NCI-H524 (cell line): ENCODE data around the gene OR6K2.
"Not testable (repeated sequence)": the region's sequence is repeated elsewhere in the genome, so short reads cannot be mapped to it uniquely, and the experiment has no call there.

Source experiments
- DNase-seq, 2 experiments: peaks; one replicate each; lab custom pipeline; 2025; lab: John Stamatoyannopoulos, UW

Gene OR6K2

GRCh38 chr1:158700552-158700951, at the start of gene OR6K2:
Gene OR6K2 (minus strand): TSS chr1:158700652. CDS start chr1:158700652, 0 bp downstream.
- no peak for DNase-seq

DNA sequence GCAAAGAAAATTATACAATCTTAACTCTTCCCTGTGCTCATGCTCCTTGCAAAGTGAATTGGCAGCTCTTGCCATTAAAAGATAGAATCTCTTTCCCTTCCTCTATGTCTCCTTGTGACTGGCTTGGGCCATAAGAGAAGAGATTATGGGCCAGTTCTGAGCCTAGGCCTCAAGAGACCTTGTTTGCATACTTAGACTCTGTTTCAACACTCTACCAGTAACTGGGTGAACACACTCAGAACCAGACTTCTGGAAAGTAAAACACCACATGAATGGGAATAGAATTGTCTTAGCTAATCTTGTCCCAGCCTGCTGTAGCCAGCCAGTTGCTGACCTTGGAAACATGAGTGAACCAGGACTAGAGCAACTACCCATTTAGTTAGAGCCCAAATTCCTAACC, 35.4 kb upstream of the OR6K2 start:
- no peak for DNase-seq

DNA sequence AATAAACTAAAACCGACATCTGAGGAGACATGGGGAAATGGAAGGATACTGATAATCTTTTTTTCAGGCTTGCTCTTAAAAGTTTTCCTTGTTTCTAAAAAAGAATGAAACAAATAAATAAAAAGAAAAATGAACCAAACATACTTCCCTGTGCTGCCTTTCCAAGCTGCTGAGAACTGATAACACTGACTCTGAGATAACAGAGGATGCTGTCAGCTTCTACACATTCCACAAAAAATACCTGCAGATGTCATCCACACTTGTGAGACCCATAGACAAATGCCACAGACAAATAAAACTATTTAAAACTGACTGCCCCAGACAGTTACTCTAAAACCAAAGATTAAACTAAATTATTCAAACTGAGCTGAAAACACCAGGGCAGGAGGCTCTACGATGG, 32.1 kb upstream of the OR6K2 start:
- no peak for DNase-seq

- DNase-seq, result no peak
Observed at GRCh38 chr1:158731707-158732106, 31.3 kb upstream of the OR6K2 start.

DNA sequence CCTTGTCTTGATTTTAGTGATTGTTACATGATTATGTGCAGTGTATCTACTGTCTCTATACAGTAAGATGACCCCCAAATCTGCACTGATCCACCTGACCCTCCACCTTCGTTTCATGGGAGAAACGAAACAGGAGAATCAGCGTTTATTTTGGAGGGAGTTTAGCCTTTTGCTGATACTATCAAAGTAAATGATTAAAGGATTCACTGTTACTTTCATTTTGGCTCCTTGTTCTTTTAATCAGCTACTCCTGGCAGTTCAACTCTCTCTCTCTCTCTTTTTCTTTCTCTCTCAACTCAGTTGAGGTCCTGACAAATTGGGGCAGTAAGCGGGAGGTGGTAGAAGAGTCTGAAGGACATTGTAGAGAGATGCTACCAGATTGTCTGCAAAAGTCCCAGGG, 30.0 kb upstream of the OR6K2 start:
- DNase-seq, result no peak

- DNase-seq, result no peak
Observed at GRCh38 chr1:158728510-158729225, 28.2 kb upstream of the OR6K2 start.

GRCh38 chr1:158724442-158724841, 24.0 kb upstream of the OR6K2 start:
- no peak for DNase-seq

GRCh38 chr1:158720620-158721019, 20.2 kb upstream of the OR6K2 start, which contains the start of gene OR6K3:
Gene OR6K3 (minus strand): TSS chr1:158720720. CDS start chr1:158718115, 2,605 bp downstream.
- no peak for DNase-seq

- no peak for DNase-seq
Observed at GRCh38 chr1:158719664-158720063, 19.2 kb upstream of the OR6K2 start.

DNA sequence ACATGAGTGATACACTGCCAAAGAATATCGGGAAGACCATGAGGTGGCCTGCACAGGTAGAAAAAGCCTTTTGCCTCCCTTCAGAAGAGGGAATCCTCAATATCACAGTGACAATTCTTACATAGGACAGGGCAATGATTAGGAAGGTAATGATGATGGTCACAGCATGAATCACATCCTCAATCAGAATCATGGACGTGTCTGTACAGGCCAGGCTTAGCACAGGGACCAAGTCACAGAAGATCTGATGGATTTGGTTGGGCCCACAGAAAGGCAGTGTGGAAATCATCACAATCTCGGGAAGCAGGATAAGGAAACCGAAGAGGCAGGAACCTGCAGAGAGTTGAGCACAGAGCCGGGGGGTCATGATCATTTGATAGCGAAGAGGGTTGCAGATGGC, 16.9 kb upstream of the OR6K2 start:
- DNase-seq, result no peak

DNA sequence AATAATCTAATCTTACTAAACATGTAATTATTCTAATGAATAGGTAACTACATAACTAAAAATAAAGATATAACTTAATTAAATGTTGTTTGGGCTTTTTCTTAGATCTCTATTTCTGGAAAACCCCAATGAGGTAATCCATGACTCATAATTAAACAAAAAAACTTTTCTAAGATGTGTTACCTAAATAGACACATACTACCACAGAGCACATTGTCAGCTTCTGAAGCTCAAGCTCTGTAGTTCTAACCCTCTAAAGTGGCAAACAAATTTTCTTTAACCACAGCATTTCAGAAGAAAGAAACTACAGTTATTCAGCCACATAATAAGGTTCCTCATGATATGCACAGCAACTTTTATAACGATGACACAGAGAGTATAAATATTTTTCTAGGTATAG, 15.9 kb upstream of the OR6K2 start:
- DNase-seq, result no peak

- DNase-seq, result no peak
Observed at GRCh38 chr1:158714754-158715153, 14.3 kb upstream of the OR6K2 start.

DNA sequence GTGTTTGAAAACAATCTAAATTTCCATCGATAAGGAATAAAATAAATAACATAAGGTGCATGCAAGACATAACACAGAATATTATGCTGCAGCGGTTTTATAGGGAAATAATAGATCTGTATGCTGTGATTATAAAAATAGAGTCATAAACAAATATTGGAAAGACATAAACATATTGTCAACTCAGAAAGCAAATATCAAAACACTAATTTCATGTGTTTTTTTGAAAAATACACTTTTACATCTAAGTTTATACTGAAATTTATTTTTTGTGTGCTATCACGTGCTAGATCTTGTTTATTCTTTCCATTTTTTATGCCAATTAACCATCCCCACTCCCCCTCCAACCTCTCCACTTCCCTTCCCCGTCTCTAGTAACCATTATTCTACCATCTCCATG, 10.6 kb upstream of the OR6K2 start:
- no peak for DNase-seq

- no peak for DNase-seq
Observed at GRCh38 chr1:158706096-158706495, 5.6 kb upstream of the OR6K2 start.

DNA sequence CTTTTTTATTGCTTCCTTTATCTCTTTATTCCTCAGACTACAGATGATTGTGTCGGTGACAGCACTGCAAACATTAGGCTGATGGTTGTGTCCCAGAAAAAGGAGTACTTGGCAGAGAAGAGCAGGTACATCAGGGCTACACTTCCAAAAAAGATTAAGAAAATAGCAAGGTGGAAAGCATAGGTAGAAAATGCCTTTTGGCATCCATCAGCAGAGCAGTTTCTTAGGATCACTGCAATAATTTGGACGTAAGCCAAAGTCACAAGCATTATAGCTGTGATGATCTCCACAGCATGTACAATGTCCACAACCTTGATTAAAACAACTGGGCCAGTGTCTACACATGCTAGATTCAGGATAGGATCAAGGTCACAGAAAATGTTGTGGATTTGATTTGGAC, 5.9 kb downstream of the OR6K2 start:
- no peak for DNase-seq

GRCh38 chr1:158692356-158692755, 8.1 kb downstream of the OR6K2 start:
- DNase-seq, result no peak

GRCh38 chr1:158691907-158692306, 8.5 kb downstream of the OR6K2 start:
- no peak for DNase-seq

GRCh38 chr1:158691149-158691548, 9.3 kb downstream of the OR6K2 start:
- DNase-seq, result not testable (repeated sequence)

GRCh38 chr1:158689875-158690274, 10.6 kb downstream of the OR6K2 start:
- no peak for DNase-seq

DNA sequence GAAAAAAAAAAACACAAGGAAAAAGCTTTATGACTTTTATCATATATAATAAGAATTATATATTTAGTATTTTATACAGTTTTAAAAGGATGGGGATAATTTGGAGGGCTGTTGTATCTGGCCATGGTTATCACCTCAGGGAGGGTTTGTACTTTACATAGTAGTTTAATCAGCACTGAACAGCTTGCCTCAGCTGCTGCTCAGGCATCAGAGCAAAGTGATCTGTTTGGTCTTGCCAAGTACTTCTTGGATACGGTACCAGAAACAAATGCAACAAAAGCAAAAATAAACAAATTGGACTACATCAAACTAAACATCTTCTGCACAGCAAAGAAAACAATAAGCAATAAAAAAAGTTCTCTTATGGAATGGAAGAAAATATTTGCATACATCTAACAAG, 11.3 kb downstream of the OR6K2 start:
- no peak for DNase-seq

- DNase-seq, result not testable (repeated sequence)
Observed at GRCh38 chr1:158688343-158688742, 12.1 kb downstream of the OR6K2 start.

DNA sequence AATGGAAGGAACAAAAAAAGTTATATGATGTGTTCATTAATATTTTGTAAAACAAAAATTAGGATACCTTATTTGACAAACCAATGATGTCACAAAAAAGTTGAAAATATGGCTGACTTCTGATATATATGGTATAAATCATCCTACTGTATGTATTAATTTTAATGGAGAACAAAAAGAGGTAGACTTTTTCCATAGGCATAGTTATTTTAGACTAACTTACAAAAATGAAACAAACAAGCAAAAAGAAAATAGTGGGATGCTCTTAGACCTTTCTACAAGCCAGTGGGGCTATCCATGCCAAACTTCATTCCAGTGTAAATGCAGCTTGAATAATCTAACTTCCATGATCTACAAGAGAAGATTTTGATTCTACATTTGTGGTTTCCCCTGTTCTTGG, 13.4 kb downstream of the OR6K2 start:
- no peak for DNase-seq

DNA sequence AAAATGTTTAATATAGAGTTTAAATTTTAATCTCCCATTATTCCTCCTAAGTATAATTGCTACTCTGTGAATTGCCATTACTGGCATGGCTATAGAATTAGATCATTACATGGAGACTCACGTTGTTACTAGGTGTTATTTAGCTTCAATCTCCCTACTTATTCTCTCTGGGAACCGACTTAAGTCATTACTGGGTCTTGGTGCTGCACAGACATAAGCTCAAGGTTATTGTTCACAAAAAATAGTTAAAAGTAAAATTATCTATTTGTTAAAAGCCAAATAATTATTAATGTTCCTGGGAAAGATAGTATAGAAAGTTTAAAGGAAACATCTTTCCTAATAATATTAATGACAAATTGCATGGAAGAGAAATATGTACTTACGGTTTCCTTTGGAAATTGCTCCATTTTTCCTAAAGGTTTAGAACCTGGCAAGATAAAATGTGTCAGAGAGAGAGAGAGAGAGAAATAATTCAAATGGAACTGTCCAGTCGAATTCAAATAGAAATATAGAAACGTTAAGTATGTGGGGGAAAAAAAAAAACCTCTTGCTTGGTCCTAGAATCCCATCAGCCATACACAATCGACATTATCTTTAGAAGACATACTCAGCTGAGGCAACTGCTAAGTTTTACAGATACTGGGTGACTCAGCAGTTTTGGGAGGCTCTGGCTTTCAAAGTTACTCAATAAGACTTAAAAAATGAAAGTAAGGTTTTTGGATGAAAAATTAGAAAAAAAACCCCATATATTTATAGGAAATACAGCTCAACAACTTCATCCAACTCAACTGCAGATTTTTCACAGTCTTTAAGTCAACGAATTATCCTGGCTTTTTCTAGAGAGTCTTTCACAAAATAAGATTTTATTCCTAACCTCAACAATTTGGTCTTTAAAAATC, 14.1 kb downstream of the OR6K2 start, which contains the start of gene SPTA1:
SPTA1 (minus strand) TSS at position 605 of the 899 bp plus-strand sequence; CDS start at position 407, 198 bp downstream.
- DNase-seq, result no peak
